GM12878 (cell line): ENCODE measurements around the gene GFI1. TPM values are rescaled to one million over a fixed set of nuclear protein-coding genes. Genes with fewer than 3 reads are reported as not detected.

Source experiments
- ATAC-seq: fragments of 200-7000 bp; cut with Tn5 transposase; 3 replicates; pipeline ENCODE4 v1.9.1; 2020; ENCODE audit warnings: mild to moderate bottlenecking, moderate library complexity
- BruUV-seq: library from RNA; stranded (reverse); fragments of 400-500 nt; replicated peaks from 2 replicates; lab custom pipeline; 2021; lab: Mats Ljungman, UMichigan
- CTCF ChIA-PET: fragments of 300-600 bp; sonication (Branson Sonifier 250); formaldehyde crosslinking; extraction: SDS; loops from one replicate; lab custom pipeline; 2021; ENCODE audit warnings: inconsistent platforms; lab: Yijun Ruan, JAX
- POLR2A ChIA-PET: fragments of 350-600 bp; formaldehyde crosslinking; extraction: SDS; loops from one replicate; lab custom pipeline; 2021; ENCODE audit warnings: inconsistent platforms; lab: Charles Lee
- RAD21 ChIA-PET: fragments of 300-600 bp; sonication (Branson Sonifier 250); formaldehyde crosslinking; loops from one replicate; lab custom pipeline; 2023; ENCODE audit warnings: antibody characterized with exemption; ENCODE audit not compliant: unreplicated experiment; lab: Charles Lee
- SMC1A ChIA-PET: fragments of 300-600 bp; sonication (Branson Sonifier 250); formaldehyde crosslinking; loops from one replicate; lab custom pipeline; 2023; ENCODE audit not compliant: unreplicated experiment, uncharacterized antibody; lab: Charles Lee
- DNase-seq: peaks from one replicate; pipeline ENCODE4 v3.0.0-alpha.2; 2011; ENCODE audit warnings: low read depth, low spot score
- FAIRE-seq: peaks from 3 replicates; lab custom pipeline; 2011; peaks lifted over from hg19 to GRCh38; lab: Jason Lieb, UNC
- H2AFZ ChIP-seq: 2 replicates; pipeline ENCODE4 v1.6.0; 2011; ENCODE audit warnings: low read depth, low read length, control low read depth; ENCODE audit not compliant: control insufficient read depth
- H3K27ac ChIP-seq: 2 replicates; pipeline ENCODE4 v1.5.1; 2011; ENCODE audit warnings: control low read depth; ENCODE audit not compliant: control insufficient read depth, insufficient read depth
- H3K27me3 ChIP-seq, 2 experiments: replicated peaks in 1 of 2; 2 replicates each; pipeline versions ENCODE4 v1.6.0 to v1.6.1; 2011; ENCODE audit warnings: low read length in 1 of 2; ENCODE audit not compliant: control insufficient read depth in 2 of 2, insufficient read depth in 2 of 2
- H3K36me3 ChIP-seq, 2 experiments: 2 replicates each; pipeline ENCODE4 v1.5.1; 2011; ENCODE audit warnings: low read length in 1 of 2; ENCODE audit not compliant: control insufficient read depth in 2 of 2, insufficient read depth in 2 of 2
- H3K4me1 ChIP-seq: 2 replicates; pipeline ENCODE4 v1.6.1; 2011; ENCODE audit warnings: mild to moderate bottlenecking, low read length, moderate library complexity, mixed read lengths; ENCODE audit not compliant: control insufficient read depth, insufficient read depth
- H3K4me2 ChIP-seq: 2 replicates; pipeline ENCODE4 v1.6.0; 2011; ENCODE audit warnings: control low read depth; ENCODE audit not compliant: control insufficient read depth, insufficient read depth
- H3K4me3 ChIP-seq: fragments of 200-600 bp; sonication (generic); 2 replicates; pipeline ENCODE4 v1.5.1; 2016
- H3K79me2 ChIP-seq: 2 replicates; pipeline ENCODE4 v1.6.0; 2011; ENCODE audit warnings: low read length; ENCODE audit not compliant: control insufficient read depth, insufficient read depth
- H3K9ac ChIP-seq: 2 replicates; pipeline ENCODE4 v1.8.0; 2011; ENCODE audit warnings: low read length, control low read depth, mixed read lengths; ENCODE audit not compliant: control insufficient read depth, insufficient read depth
- H3K9me3 ChIP-seq: replicated peaks from 3 replicates; pipeline ENCODE4 v1.5.1; 2011; ENCODE audit warnings: mild to moderate bottlenecking, low read length; ENCODE audit not compliant: control insufficient read depth, insufficient read depth
- H4K20me1 ChIP-seq: 2 replicates; pipeline ENCODE4 v1.6.0; 2011; ENCODE audit not compliant: control insufficient read depth, insufficient read depth
- CBX3 ChIP-seq: fragments of 200-600 bp; sonication (generic); IDR thresholded peaks from 2 replicates; pipeline ENCODE4 v1.6.1; 2016; ENCODE audit warnings: low read depth, borderline replicate concordance
- JUND ChIP-seq: IDR thresholded peaks from 2 replicates; pipeline ENCODE4 v1.6.1; 2012; ENCODE audit warnings: low read depth, mild to moderate bottlenecking, low read length, improper control_type of control experiment, moderate library complexity
- PML ChIP-seq: IDR thresholded peaks from 2 replicates; pipeline ENCODE4 v1.6.1; 2012; ENCODE audit warnings: low read length, inconsistent platforms
- POU2F2 ChIP-seq: IDR thresholded peaks from 3 replicates; pipeline ENCODE4 v1.6.1; 2011; ENCODE audit warnings: low read depth, mild to moderate bottlenecking, low read length, borderline replicate concordance
- RCOR1 ChIP-seq: conservative IDR thresholded peaks from 2 replicates; pipeline ENCODE4 v1.6.1; 2012; ENCODE audit warnings: low read depth, low read length, improper control_type of control experiment
- RFX5 ChIP-seq: IDR thresholded peaks from 2 replicates; pipeline ENCODE4 v1.6.1; 2011; ENCODE audit warnings: low read depth, low read length, improper control_type of control experiment
- SIN3A ChIP-seq: IDR thresholded peaks from 2 replicates; pipeline ENCODE4 v1.6.1; 2012; ENCODE audit warnings: low read depth, low read length, improper control_type of control experiment
- SMC3 ChIP-seq: IDR thresholded peaks from 2 replicates; pipeline ENCODE4 v1.6.1; 2011; ENCODE audit warnings: low read length, improper control_type of control experiment, borderline replicate concordance
- SPI1 ChIP-seq: IDR thresholded peaks from 2 replicates; pipeline ENCODE4 v1.6.1; 2011; ENCODE audit warnings: low read depth, mild to moderate bottlenecking, low read length, moderate library complexity, borderline replicate concordance; ENCODE audit not compliant: insufficient read depth
- ZNF592 ChIP-seq: fragments of 450-650 bp; IDR thresholded peaks from 2 replicates; pipeline ENCODE4 v1.6.1; 2017; ENCODE audit warnings: mild to moderate bottlenecking, moderate library complexity
- ZNF622 ChIP-seq: fragments of 450-650 bp; IDR thresholded peaks from 2 replicates; pipeline ENCODE4 v1.6.1; 2017; ENCODE audit warnings: mild to moderate bottlenecking, inconsistent platforms
- WGBS: methylation state at CpG from one replicate; pipeline ENCODE4 v1.1.6; 2016; ENCODE audit warnings: low lambda C conversion rate; ENCODE audit not compliant: insufficient replicate concordance, insufficient coverage; ENCODE audit errors: missing lambda C conversion rate; 5-methylcytosine and 5-hydroxymethylcytosine counted together
- in situ Hi-C: fragments of 300-500 bp; cut with MboI; formaldehyde crosslinking; loops from 9 replicates; pipeline ENCODE4 v1.14.3; 2018; ENCODE audit warnings: mixed read lengths
- intact Hi-C: fragments of 100-400 bp; cut with micrococcal nuclease; formaldehyde crosslinking; loops from one replicate; pipeline ENCODE4 v1.14.2; 2022; ENCODE audit not compliant: unreplicated experiment
- polyA plus RNA-seq, 11 experiments: library from polyadenylated mRNA; depleted of rRNA in 4 of 11; unstranded in 6 of 11; stranded (reverse) in 5 of 11; fragments of >200 nt; fragmentation: Nextera tagmentation in 4 of 11; fragmentation: Illumina TruSeq in 1 of 11; extraction: Ambion mirVana in 4 of 11; extraction: Trizol in 1 of 11; gene quantifications; 1 replicate in 1 of 11; 2 replicates in 10 of 11; pipeline versions ENCODE4 v1.2.1 to v1.2.3, GENCODE V29; 2011 to 2016; ENCODE audit warnings: inconsistent platforms in 2 of 11, missing spikeins in 2 of 11, low read depth in 1 of 11
- total RNA-seq, 4 experiments: library from RNA; depleted of rRNA in 3 of 4; stranded (reverse); fragments of >200 nt in 3 of 4; fragmentation: Illumina TruSeq in 1 of 4; extraction: Trizol in 1 of 4; gene quantifications; 2 replicates each; pipeline versions ENCODE4 v1.2.1 to v1.2.3, GENCODE V29; 2013 to 2021

GFI1 gene
- total and polyA plus RNA-seq, 10 of the 15 experiments (the other 5 are each of a cell fraction or from before 2014, with no cell fraction given), result 1.8 to 18.3 (median 7.4) TPM

- no peaks in the 10 kb centered on the region for H4K20me1 ChIP-seq
- FAIRE-seq, result no peak
- peaks cover 31% of the 10 kb centered on the region for H3K4me1 ChIP-seq
- DNase-seq, result no peak
- H3K4me2 ChIP-seq, result peak overlapping the region; percentile 31
- POLR2A ChIA-PET, result interaction anchor here (0.6 to 2.1 kb wide), 4 partner anchors 16 to 36 kb away, joined by 3 to 18 read pairs (median 4); partner anchors contain the start of gene GFI1
- H3K36me3 ChIP-seq, result no peaks in the 10 kb centered on the region
- BruUV-seq, result no TSS peak
- no peaks in the 10 kb centered on the region for H3K27me3 ChIP-seq
- TF ChIP-seq PML (no peak), SPI1 (peak; percentile 46; the same call in 1 of the 2 replicates), SIN3A (no peak), CBX3 (no peak), ZNF622 (no peak), RFX5 (peak; percentile 48; the same call in 1 of the 2 replicates)
- TF ChIP-seq, all 136 proteins: peak for 2
- CTCF ChIA-PET, result interaction anchor here (2.0 kb wide), 1 partner anchor 13 kb away, joined by 8 read pairs; no protein-coding TSS in a partner anchor
- H3K9me3 ChIP-seq, result no peaks in the 10 kb centered on the region
- RAD21 ChIA-PET, result no interaction called here
- no peak overlapping the region for H3K9ac ChIP-seq
- H2AFZ ChIP-seq, result no peak overlapping the region; the same call in 1 of the 2 replicates
- no peaks in the 10 kb centered on the region for H3K79me2 ChIP-seq
- SMC1A ChIA-PET, result no interaction called here
- in situ Hi-C loops (no loop called here), intact Hi-C loops (loop anchor here (2.0 kb wide), 2 partner anchors 15 to 35 kb away; partner anchors contain the start of gene GFI1)
- ATAC-seq, result peak; percentile 82
- H3K27ac ChIP-seq, result no peak overlapping the region
- H3K4me3 ChIP-seq, result no peak overlapping the region
Observed at GRCh38 chr1:92502247-92502646, 15.5 kb upstream of the GFI1 start.

- no peak for DNase-seq
- Histone ChIP-seq H3K9me3 (no peaks in the 10 kb centered on the region), H3K27me3 (no peaks in the 10 kb centered on the region), H3K9ac (no peak overlapping the region), H3K36me3 (no peaks in the 10 kb centered on the region), H3K79me2 (no peaks in the 10 kb centered on the region), H3K4me2 (no peak overlapping the region), H3K4me3 (no peak overlapping the region), H2AFZ (no peak overlapping the region), H3K27ac (no peak overlapping the region), H3K4me1 (peaks cover 31% of the 10 kb centered on the region), H4K20me1 (no peaks in the 10 kb centered on the region)
- RAD21 ChIA-PET, result interaction anchor here (1.1 to 2.3 kb wide), 2 partner anchors 8 to 14 kb away, joined by 4 to 10 read pairs; partner anchors contain the start of gene GFI1
- WGBS, result 41% methylated on average over 1 of the region's 1 CpG
- in situ Hi-C loops, result no loop called here
- no peak for ATAC-seq
- CTCF ChIA-PET, result interaction anchor here (1.1 to 2.0 kb wide), 3 partner anchors 11 to 15 kb away, joined by 3 to 8 read pairs (median 3); partner anchors contain the start of gene GFI1
- no peak for FAIRE-seq
- POLR2A ChIA-PET, result interaction anchor here (1.4 kb wide), 1 partner anchor 10 kb away, joined by 6 read pairs; no protein-coding TSS in a partner anchor
- intact Hi-C loops, result no loop called here
- no TSS peak for BruUV-seq
- SMC1A ChIA-PET, result interaction anchor here (0.9 to 1.2 kb wide), 5 partner anchors 10 to 31 kb away, joined by 3 to 5 read pairs (median 4); partner anchors contain the start of gene GFI1
- TF ChIP-seq SMC3 (no peak), RCOR1 (no peak), POU2F2 (no peak), ZNF592 (no peak), JUND (no peak)
Observed at GRCh38 chr1:92500552-92500951, 13.8 kb upstream of the GFI1 start.
